Activated T-cell treated with anti-CD3 and anti-CD28 coated beads for 4 hours (primary cell): ENCODE results near the gene CEP95.

ENCODE experiments used
- DNase-seq: peaks from one replicate; pipeline ENCODE4 v3.0.0-alpha.2; 2020

The CEP95 gene

DNA sequence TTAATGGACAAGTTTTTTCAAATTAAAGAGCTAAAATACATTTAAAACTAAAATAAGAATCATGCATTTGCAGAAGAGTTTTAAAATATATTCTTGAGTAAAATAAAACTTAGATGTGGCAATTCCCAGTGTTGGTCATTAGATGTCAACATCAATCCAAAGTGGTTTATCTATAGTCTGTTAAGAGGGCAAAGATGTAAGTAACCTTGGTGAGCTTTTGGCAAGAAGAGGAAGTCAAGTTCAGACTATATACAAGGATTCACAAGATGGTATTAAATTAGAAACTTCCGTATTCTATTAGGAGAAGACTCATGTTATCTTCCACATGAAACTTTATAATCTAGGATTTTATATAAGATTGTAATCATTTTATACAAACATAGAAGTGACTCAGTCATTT is 73.1 kb downstream of the CEP95 start:
- DNase-seq = no peak

DNA sequence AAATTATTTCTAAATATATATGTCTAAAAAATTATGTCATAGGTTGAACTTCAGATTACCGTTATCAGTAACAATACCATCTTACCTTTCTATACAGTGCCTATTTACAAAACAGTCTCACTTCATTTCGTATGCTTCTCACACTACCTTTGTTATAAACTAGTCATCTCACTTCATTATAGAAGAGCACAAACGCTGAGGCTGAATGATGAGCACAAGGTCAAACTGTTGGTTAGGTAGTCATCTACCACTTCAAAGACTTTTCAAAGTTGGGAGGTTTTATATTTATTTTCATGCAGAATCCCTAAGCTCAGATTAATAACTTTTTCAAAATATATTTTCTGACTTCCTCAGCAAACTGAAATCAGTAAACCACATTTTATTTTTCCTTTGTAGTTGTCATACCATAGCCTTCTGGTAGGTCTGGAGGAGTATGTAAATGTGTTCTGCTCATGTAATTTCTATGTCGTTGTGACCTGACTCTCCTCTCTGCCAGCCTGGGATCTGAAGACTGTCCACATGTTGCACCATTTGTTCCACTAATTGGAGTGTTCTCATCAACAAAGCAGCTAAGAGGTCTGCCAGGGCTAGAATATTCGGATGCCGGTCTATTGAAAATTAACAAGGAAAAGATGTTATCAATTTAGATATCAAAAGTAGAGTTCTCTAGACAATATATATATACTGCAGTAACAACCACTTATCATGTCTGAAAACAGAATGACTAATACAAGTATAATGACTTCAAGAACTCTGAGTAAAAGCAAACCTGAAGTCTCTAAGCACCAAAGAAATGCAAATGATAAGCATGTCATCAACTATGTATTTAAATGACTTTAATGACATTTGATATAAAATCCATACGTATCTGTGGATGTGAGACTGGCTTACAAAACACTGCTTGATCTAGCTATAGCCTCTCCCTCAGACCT is 73.9 kb downstream of the CEP95 start:
- DNase-seq = no peak

DNA sequence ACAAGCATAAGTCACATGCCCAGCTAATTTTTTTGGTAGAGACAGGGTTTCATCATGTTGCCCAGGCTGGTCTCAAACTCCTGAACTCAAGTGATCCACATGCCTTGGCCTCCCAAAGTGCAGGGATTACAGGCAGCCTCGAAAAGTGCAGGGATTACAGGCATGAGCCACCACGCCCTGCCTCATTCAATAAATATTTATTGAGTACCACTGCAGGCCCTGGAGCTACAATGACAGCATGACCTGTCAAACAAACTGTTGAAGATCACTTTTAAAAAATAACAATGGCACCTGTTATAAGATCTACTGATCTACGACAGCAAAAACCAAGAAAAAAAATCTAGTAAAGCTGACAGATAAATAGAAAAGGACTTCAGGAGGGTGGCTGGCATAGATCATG is 76.3 kb downstream of the CEP95 start:
- DNase-seq = no peak

DNA sequence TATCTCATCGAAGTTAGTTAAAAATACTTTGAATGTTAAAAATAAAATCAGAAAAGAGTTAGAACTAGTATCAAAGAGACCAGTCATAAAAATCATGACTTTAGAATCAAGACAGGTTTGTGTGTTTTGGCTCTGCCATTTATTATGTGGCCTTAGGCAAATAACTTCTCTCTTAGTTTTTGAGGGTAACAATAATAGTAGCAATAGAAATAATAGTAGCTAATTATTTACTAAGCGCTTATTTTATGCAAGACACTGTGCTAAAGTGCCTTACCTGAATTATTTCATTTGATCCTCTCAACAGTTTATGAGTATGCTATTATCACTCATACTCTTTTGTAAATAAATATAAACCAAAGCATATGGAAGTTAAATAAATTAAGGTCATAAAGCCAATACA is 78.4 kb downstream of the CEP95 start:
- no peak for DNase-seq
